WTC11 (cell line): ENCODE measurements around the gene WDR47.

Source experiments
- CREB1 ChIP-seq: sonication (generic); formaldehyde crosslinking; IDR thresholded peaks from 2 replicates; pipeline ENCODE4 v1.8.0; 2023; ENCODE audit warnings: mild to moderate bottlenecking, missing genetic modification reagents
- NR1H2 ChIP-seq: sonication (generic); formaldehyde crosslinking; IDR thresholded peaks from 2 replicates; pipeline ENCODE4 v1.9.0; 2021; ENCODE audit warnings: mild to moderate bottlenecking, moderate library complexity, missing genetic modification reagents
- TF ChIP-seq, protein P1 (sequence below): fragments of 200-600 bp; IDR thresholded peaks from 2 replicates; pipeline ENCODE4 v1.8.0; 2022; ENCODE audit warnings: antibody characterized with exemption

DNA sequence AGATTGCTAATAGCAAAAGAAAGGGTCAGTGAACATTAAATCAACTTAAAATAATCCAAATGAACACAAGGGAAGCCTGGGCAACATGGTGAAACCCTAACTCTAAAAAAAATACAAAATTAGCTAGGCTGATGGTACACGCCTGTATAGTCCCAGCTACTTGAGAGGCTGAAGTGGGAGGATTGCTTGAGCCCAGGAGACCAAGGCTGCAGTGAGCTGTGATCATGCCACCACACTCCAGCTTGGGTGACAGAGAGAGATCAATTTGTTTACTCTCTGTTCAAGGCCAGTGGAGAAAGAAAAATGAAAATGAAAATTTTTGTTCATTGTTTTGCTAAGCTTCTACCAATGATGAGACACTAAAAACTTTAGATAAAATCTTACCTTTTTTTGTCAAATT, 24.8 kb downstream of the WDR47 start:
- TF ChIP-seq CREB1 (CRISPR knock-in tag) (no peak), NR1H2 (CRISPR knock-in tag) (no peak)
- TF ChIP-seq, protein P1, sequence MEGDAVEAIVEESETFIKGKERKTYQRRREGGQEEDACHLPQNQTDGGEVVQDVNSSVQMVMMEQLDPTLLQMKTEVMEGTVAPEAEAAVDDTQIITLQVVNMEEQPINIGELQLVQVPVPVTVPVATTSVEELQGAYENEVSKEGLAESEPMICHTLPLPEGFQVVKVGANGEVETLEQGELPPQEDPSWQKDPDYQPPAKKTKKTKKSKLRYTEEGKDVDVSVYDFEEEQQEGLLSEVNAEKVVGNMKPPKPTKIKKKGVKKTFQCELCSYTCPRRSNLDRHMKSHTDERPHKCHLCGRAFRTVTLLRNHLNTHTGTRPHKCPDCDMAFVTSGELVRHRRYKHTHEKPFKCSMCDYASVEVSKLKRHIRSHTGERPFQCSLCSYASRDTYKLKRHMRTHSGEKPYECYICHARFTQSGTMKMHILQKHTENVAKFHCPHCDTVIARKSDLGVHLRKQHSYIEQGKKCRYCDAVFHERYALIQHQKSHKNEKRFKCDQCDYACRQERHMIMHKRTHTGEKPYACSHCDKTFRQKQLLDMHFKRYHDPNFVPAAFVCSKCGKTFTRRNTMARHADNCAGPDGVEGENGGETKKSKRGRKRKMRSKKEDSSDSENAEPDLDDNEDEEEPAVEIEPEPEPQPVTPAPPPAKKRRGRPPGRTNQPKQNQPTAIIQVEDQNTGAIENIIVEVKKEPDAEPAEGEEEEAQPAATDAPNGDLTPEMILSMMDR, result no peak
